IgD-negative memory B cell (primary cell): ENCODE results near the gene RAD18. TPM values are rescaled to one million over a fixed set of nuclear protein-coding genes. Genes with fewer than 3 reads are reported as not detected.

Source experiments
- H3K27ac Mint-ChIP-seq, 3 donors: one replicate each; pipeline ENCODE4 v1.8.0; 2020 to 2022; ENCODE audit warnings: mild to moderate bottlenecking in 3 of 3, mixed read lengths in 3 of 3, moderate library complexity in 1 of 3
- H3K27me3 Mint-ChIP-seq: one replicate; pipeline ENCODE4 v1.8.0; 2021; ENCODE audit warnings: mixed read lengths
- H3K36me3 Mint-ChIP-seq: one replicate; pipeline ENCODE4 v1.8.0; 2020; ENCODE audit warnings: mild to moderate bottlenecking, mixed read lengths
- H3K4me1 Mint-ChIP-seq, 3 donors: one replicate each; pipeline ENCODE4 v1.8.0; 2020 to 2022; ENCODE audit warnings: mixed read lengths in 3 of 3, mild to moderate bottlenecking in 1 of 3
- H3K4me3 Mint-ChIP-seq, 4 donors: one replicate each; pipeline ENCODE4 v1.8.0; 2020 to 2022; ENCODE audit warnings: mild to moderate bottlenecking in 4 of 4, mixed read lengths in 4 of 4, moderate library complexity in 3 of 4
- H3K9me3 Mint-ChIP-seq, 3 donors: one replicate each; pipeline ENCODE4 v1.8.0; 2020 to 2021; ENCODE audit warnings: mixed read lengths in 3 of 3, mild to moderate bottlenecking in 1 of 3
- polyA plus RNA-seq: library from polyadenylated mRNA; unstranded; fragments of 300-500 nt; fragmentation: Illumina TruSeq; gene quantifications from one replicate; pipeline ENCODE4 v1.2.3, GENCODE V29; 2021

The RAD18 gene
- polyA plus RNA-seq, 1 donor from 2014 or later, result 15.6 TPM

DNA sequence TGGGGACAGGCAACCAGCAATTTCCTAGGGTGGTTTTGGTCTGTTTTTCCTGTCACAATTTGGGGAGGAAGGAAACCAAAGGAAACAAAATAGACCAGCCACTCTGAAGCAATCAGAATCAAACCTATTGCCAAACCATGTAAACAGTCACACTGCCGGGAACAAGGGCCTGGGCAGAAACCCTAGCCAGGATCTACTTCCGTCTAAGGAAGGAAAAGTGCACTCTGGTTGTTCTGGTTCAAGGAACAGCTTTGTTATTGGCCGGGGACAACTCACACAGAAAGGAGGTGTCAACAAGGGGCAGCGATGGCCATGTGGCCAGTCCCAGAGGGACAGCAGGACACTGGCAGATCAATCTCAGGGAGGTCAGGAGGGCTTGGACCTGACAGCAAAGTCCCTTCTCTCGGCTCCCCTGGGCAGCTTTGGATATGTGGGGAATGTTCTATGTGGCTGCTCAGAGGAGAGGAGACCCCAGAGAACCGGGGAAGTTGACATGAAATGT is 17.5 kb upstream of the RAD18 start:
- Mint-ChIP-seq H3K4me3 (no peak overlapping the region), H3K4me1 (no peaks in the 10 kb centered on the region), H3K36me3 (peaks cover 2% of the 10 kb centered on the region), H3K27me3 (peaks cover 28% of the 10 kb centered on the region), H3K27ac (no peak overlapping the region), H3K9me3 (peaks cover 0 to 13% (median 4%) of the 10 kb centered on the region in 3 donors)

DNA sequence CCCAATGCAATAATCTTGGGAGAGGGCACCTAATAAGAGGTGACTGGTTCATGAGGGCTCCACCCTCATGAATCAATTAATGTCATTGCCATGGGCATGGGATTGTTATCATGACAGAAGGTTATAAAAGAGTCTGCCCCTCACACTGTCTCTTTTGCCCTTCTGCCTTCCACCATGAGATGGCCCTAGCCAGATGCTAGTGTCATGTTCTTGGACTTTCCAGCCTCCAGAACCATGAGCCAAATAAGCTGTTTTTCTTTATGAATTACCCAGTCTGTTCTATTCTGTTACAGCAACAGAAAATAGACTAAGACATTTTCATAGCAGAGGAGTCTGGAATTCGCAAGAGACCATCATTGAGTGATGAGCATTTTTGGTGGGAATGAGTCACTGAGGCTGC is 16.0 kb upstream of the RAD18 start:
- peaks cover 0 to 13% (median 4%) of the 10 kb centered on the region in 3 donors for H3K9me3 Mint-ChIP-seq
- H3K36me3 Mint-ChIP-seq, result peaks cover 2% of the 10 kb centered on the region
- peak overlapping the region in 1 of 3 donors; percentile 35 for H3K27ac Mint-ChIP-seq
- peaks cover 28% of the 10 kb centered on the region for H3K27me3 Mint-ChIP-seq
- no peaks in the 10 kb centered on the region for H3K4me1 Mint-ChIP-seq
- no peak overlapping the region for H3K4me3 Mint-ChIP-seq

DNA sequence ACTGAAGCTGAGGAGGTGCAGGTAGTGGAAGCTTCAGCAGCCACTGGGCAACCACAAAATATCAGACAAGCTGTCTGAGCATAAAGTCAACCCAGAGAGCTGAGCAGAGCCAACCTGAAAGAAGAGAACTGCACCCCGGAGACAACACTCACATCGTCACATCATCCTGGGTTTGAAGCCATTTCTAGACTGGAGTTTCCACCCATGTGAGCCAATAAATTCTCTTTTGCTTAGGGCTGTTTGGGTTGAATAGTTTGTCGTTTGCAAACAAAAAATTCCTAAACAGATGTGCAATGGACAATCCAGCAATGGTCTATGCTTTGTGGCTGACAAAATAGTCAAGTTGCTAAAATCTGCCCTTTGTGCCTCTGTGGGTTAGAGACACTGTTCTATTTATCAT is 15.3 kb upstream of the RAD18 start:
- Mint-ChIP-seq H3K4me1 (no peaks in the 10 kb centered on the region), H3K27ac (peak overlapping the region in 1 of 3 donors; percentile 35), H3K9me3 (peaks cover 0 to 13% (median 4%) of the 10 kb centered on the region in 3 donors), H3K36me3 (peaks cover under 1% of the 10 kb centered on the region), H3K27me3 (peaks cover 27% of the 10 kb centered on the region), H3K4me3 (no peak overlapping the region)

DNA sequence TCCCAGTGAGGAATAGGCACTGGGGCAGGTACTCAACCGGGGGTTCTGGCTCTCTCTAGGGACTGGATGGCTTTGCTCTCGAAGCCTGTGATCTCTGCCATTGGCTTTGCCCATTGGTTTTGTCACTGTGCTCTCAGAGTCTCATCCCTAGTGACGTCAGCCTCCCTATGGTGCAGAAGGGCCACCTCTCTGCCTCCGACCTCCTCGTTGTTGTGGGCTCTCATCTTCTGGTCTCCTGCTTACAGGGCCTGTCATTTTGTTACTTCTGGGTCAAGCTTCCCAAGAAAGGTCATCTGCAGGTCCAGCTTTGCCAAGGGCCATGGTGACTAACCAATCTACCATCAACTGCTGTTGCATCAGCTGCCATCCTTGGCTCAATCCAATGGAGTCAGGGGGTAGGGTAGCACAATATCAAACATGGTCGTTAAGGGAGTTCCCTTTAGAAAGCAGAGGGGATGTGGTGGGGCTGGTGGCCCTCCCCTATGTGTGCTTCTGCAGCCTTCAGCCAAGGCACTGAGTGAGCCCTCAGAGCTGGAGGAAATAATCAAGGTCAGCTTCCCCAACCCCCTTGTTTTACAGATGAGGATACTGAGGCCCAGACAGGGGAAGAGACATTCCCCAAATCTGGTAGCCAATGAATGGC is 13.4 kb upstream of the RAD18 start:
- H3K4me3 Mint-ChIP-seq, result no peak overlapping the region
- H3K27me3 Mint-ChIP-seq, result peaks cover 26% of the 10 kb centered on the region
- H3K4me1 Mint-ChIP-seq, result no peaks in the 10 kb centered on the region
- no peaks in the 10 kb centered on the region for H3K36me3 Mint-ChIP-seq
- H3K9me3 Mint-ChIP-seq, result peaks cover 0 to 13% (median 4%) of the 10 kb centered on the region in 3 donors
- no peak overlapping the region for H3K27ac Mint-ChIP-seq

DNA sequence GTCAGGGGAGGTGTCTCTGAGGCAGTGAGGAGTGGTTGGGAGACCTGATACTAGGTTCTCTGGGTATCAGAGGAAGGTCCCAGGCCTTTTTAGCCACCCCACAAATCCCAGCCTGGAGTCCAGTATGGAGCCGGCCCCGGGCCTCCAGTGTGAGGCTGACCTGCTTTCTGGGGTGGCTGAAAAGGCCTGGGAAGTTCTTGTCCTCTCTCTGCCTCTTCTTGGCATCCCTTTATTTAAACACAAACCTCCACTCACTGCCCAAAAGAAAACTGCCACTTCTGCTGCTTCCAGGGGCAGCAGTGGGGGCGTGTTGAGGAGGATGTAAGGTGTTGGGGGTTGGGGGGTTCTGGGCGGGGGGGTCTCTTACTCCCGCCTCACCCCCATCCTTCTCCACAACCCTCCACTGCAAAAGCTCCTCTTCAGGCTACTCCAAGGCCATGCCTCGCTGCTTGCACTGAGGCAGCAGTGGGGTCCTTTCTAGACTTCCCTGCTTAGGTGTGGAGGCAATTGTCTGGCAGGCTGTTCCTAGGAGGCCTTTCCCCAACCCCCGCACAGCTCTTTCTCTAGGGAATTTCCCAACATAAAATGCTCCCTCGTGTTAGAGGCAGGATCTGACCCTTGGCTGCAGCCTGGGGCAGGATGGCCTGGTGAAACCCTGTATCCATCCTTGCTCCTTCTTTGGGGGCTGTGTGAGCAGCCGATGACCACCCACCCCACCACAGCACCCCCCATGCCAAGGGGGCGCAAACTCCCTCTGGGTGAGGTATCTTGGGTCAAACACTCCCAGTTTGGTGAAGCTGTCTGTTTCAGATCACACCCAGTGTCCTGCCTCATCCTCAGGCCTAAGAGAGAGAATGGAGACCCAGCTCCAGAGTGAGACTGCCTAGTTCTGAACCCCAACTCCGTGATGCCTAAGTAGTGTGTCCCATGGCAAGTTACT is 12.1 kb upstream of the RAD18 start:
- H3K27me3 Mint-ChIP-seq, result peaks cover 17% of the 10 kb centered on the region
- peaks cover 0 to 10% (median 4%) of the 10 kb centered on the region in 3 donors for H3K9me3 Mint-ChIP-seq
- no peaks in the 10 kb centered on the region for H3K36me3 Mint-ChIP-seq
- H3K4me1 Mint-ChIP-seq, result peaks cover 0 to 4% (median 0%) of the 10 kb centered on the region in 3 donors
- H3K27ac Mint-ChIP-seq, result no peak overlapping the region
- no peak overlapping the region for H3K4me3 Mint-ChIP-seq

DNA sequence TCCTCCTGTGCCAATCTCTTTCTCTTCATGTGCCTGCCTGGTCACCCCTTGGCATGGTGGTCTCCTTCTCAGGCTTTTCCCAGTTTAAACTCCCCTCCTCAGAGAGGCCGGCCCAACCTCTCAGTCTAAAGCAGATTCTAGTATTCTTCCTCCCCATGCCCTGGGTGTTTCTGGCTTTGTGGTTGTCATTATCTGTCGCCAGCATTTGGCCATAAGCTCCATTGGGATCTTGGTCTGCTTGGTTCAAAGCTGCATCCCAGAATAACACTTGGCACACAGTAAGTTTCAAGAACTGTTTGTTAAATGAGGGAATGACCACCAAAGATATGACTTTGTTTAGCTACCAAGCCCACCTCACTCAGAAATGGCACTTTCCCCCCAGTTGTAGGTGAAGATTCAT is 11.2 kb upstream of the RAD18 start:
- Mint-ChIP-seq H3K4me1 (peaks cover 0 to 4% (median 0%) of the 10 kb centered on the region in 3 donors), H3K27ac (no peak overlapping the region), H3K9me3 (peaks cover 0 to 3% (median 2%) of the 10 kb centered on the region in 3 donors), H3K27me3 (peaks cover 18% of the 10 kb centered on the region), H3K4me3 (no peak overlapping the region), H3K36me3 (no peaks in the 10 kb centered on the region)

DNA sequence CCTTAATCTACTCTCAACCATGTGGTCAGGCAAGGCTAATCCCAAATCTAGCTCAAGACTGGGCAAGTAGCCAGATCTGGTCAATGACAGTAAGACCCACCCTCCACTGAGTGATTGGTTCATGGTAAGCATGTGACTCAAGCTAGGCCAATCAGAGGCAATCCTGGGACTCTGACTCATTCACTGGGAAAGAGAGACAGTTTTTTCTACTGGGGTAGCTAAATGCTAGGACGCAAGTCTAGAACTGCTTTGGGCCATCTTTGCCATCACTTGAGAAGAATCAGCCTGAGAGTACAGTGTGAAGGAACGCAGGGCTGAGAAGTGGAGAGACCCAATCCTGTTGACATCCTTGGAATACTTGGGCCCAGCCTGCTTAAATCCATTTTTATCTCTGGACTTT is 9.4 kb upstream of the RAD18 start:
- H3K27ac Mint-ChIP-seq, result no peak overlapping the region
- no peaks in the 10 kb centered on the region for H3K9me3 Mint-ChIP-seq
- H3K4me1 Mint-ChIP-seq, result peaks cover 0 to 4% (median 0%) of the 10 kb centered on the region in 3 donors
- H3K4me3 Mint-ChIP-seq, result no peak overlapping the region
- H3K27me3 Mint-ChIP-seq, result peaks cover 19% of the 10 kb centered on the region
- no peaks in the 10 kb centered on the region for H3K36me3 Mint-ChIP-seq

DNA sequence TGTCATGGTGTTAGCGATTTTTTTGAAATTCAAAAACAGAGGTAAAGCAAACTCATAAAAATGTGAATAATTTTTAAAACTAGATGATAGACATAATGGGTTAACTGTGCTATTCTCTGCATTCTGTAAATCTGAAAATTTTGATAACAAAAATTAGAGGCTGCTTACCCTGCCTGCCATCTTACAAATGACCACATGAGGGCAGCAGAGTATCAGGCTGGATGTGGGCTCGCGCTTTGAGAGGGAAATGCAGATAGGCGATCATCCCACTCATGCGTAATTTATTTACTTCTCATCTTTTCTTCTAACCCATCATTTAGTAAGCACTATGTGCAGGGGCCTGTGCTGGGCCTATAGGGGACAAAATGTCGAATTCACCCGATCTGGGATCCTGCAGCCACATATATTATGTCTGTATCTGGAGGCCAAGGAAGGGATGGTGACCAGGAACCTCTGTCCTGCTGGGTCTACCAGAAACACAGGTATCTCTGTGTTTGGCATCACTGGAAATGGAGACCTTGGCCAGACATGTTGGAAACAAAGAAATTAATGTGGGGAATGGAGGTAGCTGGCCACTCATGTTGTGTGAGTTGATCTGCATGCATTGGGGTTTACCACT is 7.8 kb upstream of the RAD18 start:
- peak overlapping the region in 1 of 3 donors; percentile 2 for H3K27ac Mint-ChIP-seq
- no peaks in the 10 kb centered on the region for H3K36me3 Mint-ChIP-seq
- H3K27me3 Mint-ChIP-seq, result peaks cover 12% of the 10 kb centered on the region
- H3K4me1 Mint-ChIP-seq, result peaks cover 0 to 4% (median 0%) of the 10 kb centered on the region in 3 donors
- no peaks in the 10 kb centered on the region for H3K9me3 Mint-ChIP-seq
- H3K4me3 Mint-ChIP-seq, result peak overlapping the region in 2 of 4 donors; percentile 7 to 28

DNA sequence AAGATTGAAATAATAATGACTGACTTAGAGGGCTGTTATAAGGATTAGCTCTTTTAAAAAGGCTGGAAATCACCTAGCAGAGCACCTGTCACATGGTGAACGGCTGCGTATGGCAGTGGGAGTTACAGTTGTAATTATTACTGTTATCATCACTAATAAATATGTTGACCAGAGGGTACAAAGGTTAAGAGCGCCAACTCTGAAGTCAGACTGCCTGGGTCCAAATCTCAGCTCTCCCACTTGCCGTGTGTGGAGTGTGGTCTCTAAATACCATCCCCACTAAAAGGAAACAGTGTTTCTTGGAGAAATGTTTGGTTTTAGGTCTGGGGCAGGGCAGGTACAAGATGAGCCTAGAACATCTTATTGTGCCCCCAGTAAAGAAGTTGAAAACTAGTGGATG is 6.0 kb upstream of the RAD18 start:
- Mint-ChIP-seq H3K27me3 (peaks cover 12% of the 10 kb centered on the region), H3K4me1 (peaks cover 0 to 4% (median 0%) of the 10 kb centered on the region in 3 donors), H3K36me3 (no peaks in the 10 kb centered on the region), H3K27ac (no peak overlapping the region), H3K4me3 (no peak overlapping the region), H3K9me3 (no peaks in the 10 kb centered on the region)

DNA sequence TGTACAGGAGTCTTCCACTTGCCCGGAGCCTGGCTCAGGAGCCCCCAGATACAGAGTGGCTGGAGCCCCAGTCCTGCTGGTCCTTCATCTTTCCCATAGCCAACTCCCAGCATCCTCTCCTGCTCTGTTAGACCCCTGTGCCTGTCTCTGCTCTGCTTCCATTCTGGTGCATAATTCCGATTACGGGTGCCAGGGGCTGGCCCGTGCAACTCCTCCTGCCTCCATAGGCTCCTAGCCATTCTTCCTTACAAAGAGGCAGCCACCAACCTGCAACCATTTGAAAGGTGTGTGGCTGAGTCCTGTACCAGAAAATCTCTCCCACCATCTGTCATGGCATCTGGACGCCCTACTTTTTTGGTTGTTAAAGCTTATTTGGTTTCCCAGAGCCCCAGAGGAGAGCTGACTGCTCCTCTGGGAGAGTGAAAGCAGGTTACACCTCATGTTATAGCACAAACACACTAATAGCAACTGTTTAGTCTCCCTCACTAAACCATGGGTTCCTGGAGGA is 5.2 kb upstream of the RAD18 start:
- Mint-ChIP-seq H3K27ac (peak overlapping the region in 1 of 3 donors; percentile 38), H3K4me3 (peak overlapping the region in 1 of 4 donors; percentile 10), H3K9me3 (no peaks in the 10 kb centered on the region), H3K36me3 (no peaks in the 10 kb centered on the region), H3K4me1 (peaks cover 2 to 6% (median 3%) of the 10 kb centered on the region in 3 donors), H3K27me3 (peaks cover 12% of the 10 kb centered on the region)

DNA sequence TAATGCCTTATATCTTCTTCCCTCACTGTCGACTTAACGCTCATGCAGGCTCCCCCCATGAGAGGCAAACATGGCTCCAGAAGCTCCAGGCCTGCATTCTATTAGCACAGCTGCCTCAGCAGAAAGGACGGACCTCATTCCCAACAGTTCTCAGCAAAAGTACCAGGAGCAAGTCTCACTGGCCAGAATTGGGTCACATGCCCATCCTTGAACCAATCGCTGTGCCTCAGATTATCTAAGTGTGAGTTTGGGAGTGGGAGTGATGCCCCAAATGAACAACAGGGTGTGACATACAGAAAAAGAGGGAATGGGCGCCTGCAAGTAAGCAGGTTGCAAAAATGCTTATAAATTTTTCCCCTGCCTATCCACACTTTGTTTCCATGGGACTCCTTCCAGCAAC is 4.3 kb upstream of the RAD18 start:
- Mint-ChIP-seq H3K27ac (peak overlapping the region in 1 of 3 donors; percentile 55), H3K36me3 (no peaks in the 10 kb centered on the region)

DNA sequence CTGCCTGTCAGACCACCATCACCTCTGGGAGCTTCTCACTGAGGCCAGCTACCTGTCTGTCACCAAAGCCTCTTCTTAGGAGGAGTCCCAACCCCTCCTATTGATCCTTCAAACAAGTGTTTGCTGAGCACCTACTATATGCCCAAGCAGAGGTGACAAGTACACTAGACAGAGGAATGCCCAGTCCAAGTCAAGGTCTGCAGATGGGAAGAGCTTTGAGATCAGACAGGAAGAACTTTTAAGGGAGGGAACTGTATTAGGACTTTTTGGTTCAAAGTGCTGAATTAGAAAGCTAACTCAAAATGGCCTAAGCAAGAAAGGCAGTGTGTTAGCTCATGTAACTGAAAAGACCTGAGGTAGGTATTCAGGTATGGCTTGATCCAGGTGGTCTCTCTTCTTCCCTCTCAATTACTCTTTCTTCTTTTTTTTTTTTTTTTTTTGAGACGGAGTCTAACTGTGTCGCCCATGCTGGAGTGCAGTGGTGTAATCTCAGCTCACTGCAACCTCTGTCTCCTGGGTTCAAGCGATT is 3.6 kb upstream of the RAD18 start:
- Mint-ChIP-seq H3K4me1 (peaks cover 6 to 17% (median 15%) of the 10 kb centered on the region in 3 donors), H3K27ac (peak overlapping the region in 1 of 3 donors; percentile 97)

More for the DNA sequence above, 4.3 kb upstream of the RAD18 start:
- Mint-ChIP-seq H3K4me3 (no peak overlapping the region), H3K4me1 (peaks cover 6 to 14% (median 10%) of the 10 kb centered on the region in 3 donors), H3K9me3 (no peaks in the 10 kb centered on the region), H3K27me3 (peaks cover 9% of the 10 kb centered on the region)

DNA sequence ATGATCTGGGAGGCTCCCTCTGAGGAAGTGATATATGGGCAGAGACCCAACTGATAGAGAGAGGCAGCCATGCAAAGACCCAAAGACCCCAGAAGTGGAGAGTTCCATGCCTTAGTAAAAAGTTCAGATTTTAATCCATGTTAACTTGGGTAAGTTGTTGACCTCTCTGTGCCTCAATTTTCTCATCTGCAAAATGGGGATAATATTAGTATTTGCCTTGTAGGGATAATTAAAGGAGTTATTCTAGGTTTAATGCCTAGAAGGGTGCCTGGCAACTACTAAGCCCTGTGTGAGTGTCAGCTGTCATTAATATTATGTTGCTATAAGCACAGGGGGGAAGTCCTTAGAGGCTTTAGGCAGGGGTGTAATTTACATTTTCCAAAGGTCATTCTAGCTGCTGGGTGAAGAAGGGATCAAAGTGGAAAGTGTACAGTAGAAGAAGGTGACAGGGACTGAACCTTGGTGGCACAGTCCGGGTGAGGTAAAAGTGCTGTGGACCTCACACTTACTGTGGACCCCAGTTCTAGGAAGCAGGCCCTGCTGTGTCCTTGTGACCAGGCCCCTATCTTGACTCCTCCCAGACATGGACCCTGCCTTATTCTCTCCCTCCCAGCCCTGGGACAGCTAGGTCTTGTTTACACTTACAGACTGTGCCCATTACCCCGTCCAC is 3.0 kb upstream of the RAD18 start:
- H3K4me3 Mint-ChIP-seq, result no peak overlapping the region
- peak overlapping the region in 2 of 3 donors; percentile 62 to 97 for H3K27ac Mint-ChIP-seq
- H3K36me3 Mint-ChIP-seq, result no peaks in the 10 kb centered on the region
- H3K4me1 Mint-ChIP-seq, result peaks cover 6 to 20% (median 15%) of the 10 kb centered on the region in 3 donors
- no peaks in the 10 kb centered on the region for H3K9me3 Mint-ChIP-seq
- peaks cover 9% of the 10 kb centered on the region for H3K27me3 Mint-ChIP-seq

More for the DNA sequence above, 3.6 kb upstream of the RAD18 start:
- H3K9me3 Mint-ChIP-seq, result no peaks in the 10 kb centered on the region
- H3K36me3 Mint-ChIP-seq, result no peaks in the 10 kb centered on the region
- H3K27me3 Mint-ChIP-seq, result peaks cover 9% of the 10 kb centered on the region
- no peak overlapping the region for H3K4me3 Mint-ChIP-seq
